Smooth muscle cell of the brain vasculature (primary cell): Measurements from ENCODE around the gene CRACR2B.

Experiments
- DNase-seq: peaks from one replicate; pipeline ENCODE4 v3.0.0-alpha.2; 2012; ENCODE audit warnings: low read depth, low spot score

CRACR2B gene

GRCh38 chr11:838441-839279 is 10.9 kb downstream of the CRACR2B start:
- no peak for DNase-seq

GRCh38 chr11:839280-839623 is 11.5 kb downstream of the CRACR2B start:
- no peak for DNase-seq

GRCh38 chr11:839875-840617 is 12.3 kb downstream of the CRACR2B start:
- DNase-seq: no peak

GRCh38 chr11:841981-842369 is 14.3 kb downstream of the CRACR2B start:
- DNase-seq: no peak

GRCh38 chr11:842370-843002 is 14.8 kb downstream of the CRACR2B start, which contains the start of the genes POLR2L and TSPAN4:
TSS of gene POLR2L (minus strand) at chr11:842529. CDS start at chr11:842508, 21 bp downstream.
TSS of gene TSPAN4 (plus strand) at chr11:842852. CDS start at chr11:850305, 7,453 bp downstream.
- no peak for DNase-seq

GRCh38 chr11:843086-843734 is 15.5 kb downstream of the CRACR2B start:
- DNase-seq: no peak

GRCh38 chr11:843818-844692 is 16.3 kb downstream of the CRACR2B start:
- DNase-seq: peak; percentile 77

- peak; percentile 82 for DNase-seq
These were observed 17.2 kb downstream of the CRACR2B start for GRCh38 chr11:844693-845644.

GRCh38 chr11:845872-846495 is 18.3 kb downstream of the CRACR2B start:
- no peak for DNase-seq

- DNase-seq: no peak
These were observed 18.9 kb downstream of the CRACR2B start for GRCh38 chr11:846496-847098.

GRCh38 chr11:847876-848275 is 20.2 kb downstream of the CRACR2B start:
- DNase-seq: no peak

- DNase-seq: no peak
These were observed 20.7 kb downstream of the CRACR2B start for GRCh38 chr11:848380-848931.

GRCh38 chr11:849104-849824 is 21.5 kb downstream of the CRACR2B start:
- DNase-seq: no peak

- DNase-seq: no peak
These were observed 22.4 kb downstream of the CRACR2B start for GRCh38 chr11:849951-850774.

GRCh38 chr11:850775-851763 is 23.4 kb downstream of the CRACR2B start:
- no peak for DNase-seq

- no peak for DNase-seq
These were observed 25.0 kb downstream of the CRACR2B start for GRCh38 chr11:852762-853161.
